K562 (cell line): ENCODE results near the gene SPAG16. TPM values are rescaled to one million over a fixed set of nuclear protein-coding genes. Genes with fewer than 3 reads are reported as not detected.

Experiments used
- ATAC-seq: fragments of 200-7000 bp; cut with Tn5 transposase; 3 replicates; pipeline ENCODE4 v1.9.1; 2020; ENCODE audit warnings: moderate library complexity
- BruUV-seq: library from RNA; stranded (reverse); fragments of 400-500 nt; replicated peaks from 2 replicates; lab custom pipeline; 2021; lab: Mats Ljungman, UMichigan
- CTCF ChIA-PET: fragments of 300-600 bp; formaldehyde crosslinking; extraction: SDS; loops from one replicate; lab custom pipeline; 2021; ENCODE audit warnings: low intra/inter-chr PET ratio; lab: Yijun Ruan, JAX
- POLR2A ChIA-PET: fragments of 300-600, 350-650 bp; sonication (Branson Sonifier 250); formaldehyde crosslinking; extraction: SDS; loops from one replicate; lab custom pipeline; 2021; ENCODE audit warnings: antibody characterized with exemption, inconsistent platforms; lab: Yijun Ruan, JAX
- DNase-seq, 4 experiments: peaks; one replicate each; pipeline versions ENCODE4 v3.0.0 to v3.0.0-alpha.2; 2011 to 2018; ENCODE audit warnings: low spot score in 3 of 4, mixed read lengths in 3 of 4; ENCODE audit errors: extremely low read depth in 1 of 4
- FAIRE-seq: peaks from 2 replicates; lab custom pipeline; 2011; peaks lifted over from hg19 to GRCh38; lab: Jason Lieb, UNC
- H2AFZ ChIP-seq: 2 replicates; pipeline ENCODE4 v1.6.0; 2011; ENCODE audit warnings: low read depth, low read length, control low read depth, inconsistent platforms
- H3K27ac ChIP-seq: fragments of 200-600 bp; 3 replicates; pipeline ENCODE4 v1.8.0; 2011; ENCODE audit warnings: low read depth, mild to moderate bottlenecking, control low read depth, inconsistent platforms, low read length, moderate library complexity, mixed read lengths; ENCODE audit errors: extremely low read depth
- H3K27me3 ChIP-seq, 2 experiments: fragments of 300-600 bp in 1 of 2; 2 replicates in 1 of 2; 3 replicates in 1 of 2; pipeline versions ENCODE4 v1.6.0 to v1.8.0; 2011; ENCODE audit warnings: inconsistent platforms in 2 of 2, low read length in 2 of 2, mild to moderate bottlenecking in 1 of 2, mixed read lengths in 1 of 2, moderate library complexity in 1 of 2; ENCODE audit not compliant: control insufficient read depth in 2 of 2, insufficient read depth in 2 of 2
- H3K36me3 ChIP-seq: fragments of 300-600 bp; 3 replicates; pipeline ENCODE4 v1.8.0; 2011; ENCODE audit warnings: mild to moderate bottlenecking, low read length, inconsistent platforms; ENCODE audit not compliant: control insufficient read depth, insufficient read depth
- H3K4me1 ChIP-seq, 2 experiments: fragments of 200-600 bp in 1 of 2; replicated peaks in 1 of 2; 2 replicates in 1 of 2; 3 replicates in 1 of 2; pipeline versions ENCODE4 v1.5.1 to v1.8.0; 2011; ENCODE audit warnings: inconsistent platforms in 2 of 2, low read length in 2 of 2, mild to moderate bottlenecking in 1 of 2, mixed read lengths in 1 of 2, moderate library complexity in 1 of 2; ENCODE audit not compliant: control insufficient read depth in 2 of 2, insufficient read depth in 2 of 2
- H3K4me2 ChIP-seq: 2 replicates; pipeline ENCODE4 v1.6.1; 2011; ENCODE audit warnings: low read length, control low read depth, inconsistent platforms, mixed read lengths; ENCODE audit not compliant: insufficient read depth
- H3K4me3 ChIP-seq: fragments of 200-600 bp; sonication (generic), shearing (Covaris generic); 2 replicates; pipeline ENCODE4 v1.5.1; 2016; ENCODE audit warnings: control low read depth, inconsistent platforms
- H3K79me2 ChIP-seq: fragments of 200-600 bp; 3 replicates; pipeline ENCODE4 v1.8.0; 2011; ENCODE audit warnings: low read length, inconsistent platforms; ENCODE audit not compliant: control insufficient read depth, insufficient read depth
- H3K9ac ChIP-seq, 2 experiments: 2 replicates each; pipeline versions ENCODE4 v1.6.0 to v1.6.1; 2011; ENCODE audit warnings: low read depth in 2 of 2, low read length in 2 of 2, control low read depth in 1 of 2, inconsistent platforms in 1 of 2, mild to moderate bottlenecking in 1 of 2, mixed read lengths in 1 of 2; ENCODE audit not compliant: insufficient read depth in 1 of 2
- H3K9me1 ChIP-seq: one replicate; pipeline ENCODE4 v1.6.0; 2011; ENCODE audit warnings: inconsistent platforms, mild to moderate bottlenecking, low read length, moderate library complexity; ENCODE audit not compliant: control insufficient read depth, insufficient read depth
- H3K9me3 ChIP-seq: replicated peaks from 2 replicates; pipeline ENCODE4 v1.5.1; 2011; ENCODE audit warnings: low read depth, low read length, inconsistent platforms; ENCODE audit not compliant: control insufficient read depth, insufficient read depth
- H4K20me1 ChIP-seq: replicated peaks from 2 replicates; pipeline ENCODE4 v1.6.1; 2011; ENCODE audit warnings: low read length, inconsistent platforms, mixed read lengths; ENCODE audit not compliant: control insufficient read depth, insufficient read depth
- ARID1B ChIP-seq: fragments of 450-650 bp; IDR thresholded peaks from 2 replicates; pipeline ENCODE4 v1.6.1; 2016; ENCODE audit warnings: antibody characterized with exemption, mild to moderate bottlenecking, inconsistent platforms
- C11orf30 ChIP-seq: fragments of 450-650 bp; IDR thresholded peaks from 2 replicates; pipeline ENCODE4 v1.6.1; 2016; ENCODE audit warnings: low read depth, mild to moderate bottlenecking
- CBX1 ChIP-seq: sonication (generic); IDR thresholded peaks from 2 replicates; pipeline ENCODE4 v1.6.1; 2016; ENCODE audit warnings: antibody characterized with exemption, low read depth, mild to moderate bottlenecking
- CBX2 ChIP-seq: fragments of 200-600 bp; sonication (generic); IDR thresholded peaks from one replicate; pipeline ENCODE4 v1.6.1; 2012; ENCODE audit warnings: mild to moderate bottlenecking, low read length, inconsistent platforms; ENCODE audit not compliant: insufficient read depth, poor library complexity, severe bottlenecking
- HDAC6 ChIP-seq: IDR thresholded peaks from 2 replicates; pipeline ENCODE4 v1.6.1; 2012; ENCODE audit warnings: low read depth, mild to moderate bottlenecking, control low read depth, inconsistent platforms, low read length, moderate library complexity
- HNRNPUL1 ChIP-seq: fragments of 200-400 bp; formaldehyde crosslinking; IDR thresholded peaks from 2 replicates; pipeline ENCODE4 v1.6.1; 2017; ENCODE audit warnings: low read length
- NFRKB ChIP-seq: fragments of 450-650 bp; IDR thresholded peaks from 2 replicates; pipeline ENCODE4 v1.6.1; 2016; ENCODE audit warnings: low read depth
- PCBP1 ChIP-seq: fragments of 200-400 bp; formaldehyde crosslinking; IDR thresholded peaks from 2 replicates; pipeline ENCODE4 v1.6.1; 2018; ENCODE audit warnings: mild to moderate bottlenecking, low read depth, low read length; ENCODE audit not compliant: poor library complexity, severe bottlenecking
- RBBP5 ChIP-seq: fragments of 200-600 bp; sonication (generic); IDR thresholded peaks from 2 replicates; pipeline ENCODE4 v1.6.1; 2012; ENCODE audit warnings: borderline replicate concordance, mild to moderate bottlenecking, low read length, control low read depth, inconsistent platforms; ENCODE audit not compliant: insufficient read depth, poor library complexity, severe bottlenecking
- SMAD2 ChIP-seq: fragments of 150-350 bp; IDR thresholded peaks from 2 replicates; pipeline ENCODE4 v1.6.1; 2014; ENCODE audit warnings: low read depth, mild to moderate bottlenecking, low read length
- SRSF1 ChIP-seq: fragments of 200-400 bp; formaldehyde crosslinking; IDR thresholded peaks from 2 replicates; pipeline ENCODE4 v1.6.1; 2017; ENCODE audit warnings: mild to moderate bottlenecking, low read depth, low read length, moderate library complexity
- TARDBP ChIP-seq: fragments of 450-650 bp; IDR thresholded peaks from 2 replicates; pipeline ENCODE4 v1.6.1; 2016
- ZFP36 ChIP-seq: fragments of 150-350 bp; IDR thresholded peaks from 2 replicates; pipeline ENCODE4 v1.6.1; 2018; ENCODE audit warnings: low read length, low read depth; ENCODE audit not compliant: partially characterized antibody
- ZNF436 ChIP-seq: fragments of 250-450, 450-650 bp; sonication (Bioruptor Pico); formaldehyde crosslinking; IDR thresholded peaks from 2 replicates; pipeline ENCODE4 v1.7.0; 2020; ENCODE audit warnings: mild to moderate bottlenecking
- ZNF551 ChIP-seq: fragments of 250-450 bp; sonication (Bioruptor Pico); IDR thresholded peaks from 2 replicates; pipeline ENCODE4 v1.5.0; 2021; ENCODE audit warnings: mild to moderate bottlenecking, moderate library complexity
- WGBS: fragments of 100-300 bp; shearing (Covaris generic); methylation state at CpG from one replicate; pipeline ENCODE4 v1.1.6; 2016; ENCODE audit warnings: low coverage, mixed read lengths; ENCODE audit not compliant: insufficient coverage; ENCODE audit errors: missing lambda C conversion rate; 5-methylcytosine and 5-hydroxymethylcytosine counted together
- in situ Hi-C: fragments of 300-500 bp; cut with MboI; formaldehyde crosslinking; loops from 4 replicates; pipeline ENCODE4 v1.15.0; 2018; ENCODE audit warnings: inconsistent platforms, mixed read lengths
- intact Hi-C: fragments of 100-400 bp; cut with micrococcal nuclease; formaldehyde crosslinking; loops from 2 replicates; pipeline ENCODE4 v1.14.2; 2022
- polyA plus RNA-seq, 8 experiments: library from polyadenylated mRNA; depleted of rRNA in 4 of 8; stranded (reverse) in 5 of 8; unstranded in 3 of 8; fragments of >200 nt; fragmentation: Nextera tagmentation in 2 of 8; fragmentation: Illumina TruSeq in 1 of 8; extraction: Ambion mirVana in 2 of 8; extraction: Trizol in 1 of 8; gene quantifications; 2 replicates each; pipeline versions ENCODE4 v1.2.1 to v1.2.3, GENCODE V29; 2011 to 2014; ENCODE audit warnings: inconsistent platforms in 1 of 8, missing spikeins in 1 of 8
- total RNA-seq, 7 experiments: library from RNA; depleted of rRNA in 6 of 7; stranded (reverse); fragments of >200 nt in 6 of 7; fragmentation: Illumina TruSeq in 2 of 7; extraction: Trizol in 2 of 7; gene quantifications; 2 replicates each; pipeline versions ENCODE4 v1.2.1 to v1.2.3, GENCODE V29; 2011 to 2021; ENCODE audit warnings: low replicate concordance in 1 of 7
- TF ChIP-seq, protein P1 (sequence below): fragments of 250-450 bp; sonication (Bioruptor Pico); IDR thresholded peaks from 2 replicates; pipeline ENCODE4 v1.4.0; 2020

The SPAG16 gene
- total and polyA plus RNA-seq, 9 of the 15 experiments (the other 6 are each of a cell fraction or from before 2014, with no cell fraction given) = 0.98 to 5.9 (median 3.5) TPM

DNA sequence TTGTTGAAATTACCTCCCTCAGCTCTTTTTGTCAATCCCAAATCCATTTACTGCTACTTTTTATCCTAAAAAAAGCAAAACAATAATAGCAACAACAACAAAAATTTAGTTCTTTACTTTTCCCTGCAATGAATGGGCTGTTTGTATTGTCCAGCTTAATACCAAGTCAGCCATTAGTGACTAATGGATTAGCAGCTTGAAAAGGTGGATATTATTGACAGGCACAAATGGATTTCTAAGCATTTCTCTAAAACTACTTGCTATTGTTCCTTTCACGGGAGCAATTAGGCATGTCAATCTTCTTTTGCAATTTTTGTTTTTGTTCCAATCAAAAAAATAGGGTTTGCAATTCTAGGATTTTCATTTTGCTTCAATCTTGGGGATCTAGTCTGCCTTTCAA lies 32.1 kb upstream of the SPAG16 start:
- H3K4me3 ChIP-seq = no peak overlapping the region
- H3K36me3 ChIP-seq = no peaks in the 10 kb centered on the region
- FAIRE-seq (no peak), ATAC-seq (no peak), DNase-seq (no peak)
- in situ Hi-C loops (no loop called here), intact Hi-C loops (loop anchor here (5.0 kb wide), 1 partner anchor 1750 kb away; no protein-coding TSS in a partner anchor)
- no peaks in the 10 kb centered on the region for H3K9me1 ChIP-seq
- CTCF ChIA-PET = no interaction called here
- no peaks in the 10 kb centered on the region for H3K9me3 ChIP-seq
- POLR2A ChIA-PET = no interaction called here
- no peak overlapping the region for H2AFZ ChIP-seq
- no TSS peak for BruUV-seq
- no peaks in the 10 kb centered on the region; a peak in 1 of 5 replicates for H3K4me1 ChIP-seq
- H4K20me1 ChIP-seq = no peaks in the 10 kb centered on the region
- H3K9ac ChIP-seq = no peak overlapping the region
- no peak overlapping the region for H3K4me2 ChIP-seq
- 9% methylated on average over 1 of the region's 1 CpG for WGBS
- TF ChIP-seq ARID1B (no peak), NFRKB (no peak), HNRNPUL1 (no peak), ZNF436 (no peak), SRSF1 (no peak), PCBP1 (no peak), ZNF551 (no peak), RBBP5 (no peak), C11orf30 (no peak), CBX1 (no peak), CBX2 (no peak), HDAC6 (no peak), TARDBP (no peak), ZFP36 (no peak), SMAD2 (no peak)
- TF ChIP-seq, protein P1, sequence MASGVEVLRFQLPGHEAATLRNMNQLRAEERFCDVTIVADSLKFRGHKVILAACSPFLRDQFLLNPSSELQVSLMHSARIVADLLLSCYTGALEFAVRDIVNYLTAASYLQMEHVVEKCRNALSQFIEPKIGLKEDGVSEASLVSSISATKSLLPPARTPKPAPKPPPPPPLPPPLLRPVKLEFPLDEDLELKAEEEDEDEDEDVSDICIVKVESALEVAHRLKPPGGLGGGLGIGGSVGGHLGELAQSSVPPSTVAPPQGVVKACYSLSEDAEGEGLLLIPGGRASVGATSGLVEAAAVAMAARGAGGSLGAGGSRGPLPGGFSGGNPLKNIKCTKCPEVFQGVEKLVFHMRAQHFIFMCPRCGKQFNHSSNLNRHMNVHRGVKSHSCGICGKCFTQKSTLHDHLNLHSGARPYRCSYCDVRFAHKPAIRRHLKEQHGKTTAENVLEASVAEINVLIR = no peak
- no peak overlapping the region for H3K27ac ChIP-seq
- no peaks in the 10 kb centered on the region for H3K27me3 ChIP-seq
- H3K79me2 ChIP-seq = no peaks in the 10 kb centered on the region
